Neuron (in vitro differentiated cells): ENCODE data around the gene RTL3.
"Not testable (repeated sequence)": the region's sequence is repeated elsewhere in the genome, so short reads cannot be mapped to it uniquely, and the experiment has no call there.

Experiments
- H2AFZ ChIP-seq: one replicate; pipeline ENCODE4 v1.6.1; 2013; ENCODE audit warnings: low read depth, mild to moderate bottlenecking, inconsistent platforms, low read length, moderate library complexity
- H3K27me3 ChIP-seq: one replicate; pipeline ENCODE4 v1.6.1; 2013; ENCODE audit warnings: low read length; ENCODE audit not compliant: insufficient read depth
- H3K36me3 ChIP-seq: one replicate; pipeline ENCODE4 v1.6.1; 2013; ENCODE audit warnings: low read length; ENCODE audit not compliant: insufficient read depth
- H3K4me1 ChIP-seq: one replicate; pipeline ENCODE4 v1.6.1; 2013; ENCODE audit warnings: low read length; ENCODE audit not compliant: insufficient read depth
- H3K4me3 ChIP-seq: 2 replicates; pipeline ENCODE4 v1.5.1; 2013; ENCODE audit warnings: mild to moderate bottlenecking, low read length, moderate library complexity
- H3K9me3 ChIP-seq: one replicate; pipeline ENCODE4 v1.6.1; 2013; ENCODE audit warnings: low read length

RTL3 gene

GRCh38 chrX:78653118-78653822 is 5.9 kb downstream of the RTL3 start:
- H3K36me3 ChIP-seq: no peaks in the 10 kb centered on the region
- H3K4me1 ChIP-seq: no peaks in the 10 kb centered on the region
- no peak overlapping the region for H2AFZ ChIP-seq
- no peaks in the 10 kb centered on the region for H3K27me3 ChIP-seq
- H3K9me3 ChIP-seq: no peaks in the 10 kb centered on the region
- H3K4me3 ChIP-seq: no peak overlapping the region

- Histone ChIP-seq H3K36me3 (no peaks in the 10 kb centered on the region), H3K4me3 (no peak overlapping the region), H3K27me3 (no peaks in the 10 kb centered on the region), H3K9me3 (no peaks in the 10 kb centered on the region), H3K4me1 (no peaks in the 10 kb centered on the region), H2AFZ (no peak overlapping the region)
These were observed 8.2 kb downstream of the RTL3 start for GRCh38 chrX:78650906-78651437.

- no peaks in the 10 kb centered on the region for H3K27me3 ChIP-seq
- H2AFZ ChIP-seq: no peak overlapping the region
- H3K36me3 ChIP-seq: no peaks in the 10 kb centered on the region
- H3K9me3 ChIP-seq: no peaks in the 10 kb centered on the region
- no peak overlapping the region for H3K4me3 ChIP-seq
- H3K4me1 ChIP-seq: no peaks in the 10 kb centered on the region
These were observed 15.3 kb downstream of the RTL3 start for GRCh38 chrX:78643874-78644273.

- no peaks in the 10 kb centered on the region for H3K36me3 ChIP-seq
- no peaks in the 10 kb centered on the region for H3K27me3 ChIP-seq
- no peaks in the 10 kb centered on the region for H3K4me1 ChIP-seq
- no peaks in the 10 kb centered on the region for H3K9me3 ChIP-seq
- no peak overlapping the region for H2AFZ ChIP-seq
- no peak overlapping the region for H3K4me3 ChIP-seq
These were observed 16.0 kb downstream of the RTL3 start for GRCh38 chrX:78643096-78643495.

- not testable (repeated sequence) for H3K4me3 ChIP-seq, H3K4me1 ChIP-seq, H3K9me3 ChIP-seq, H3K27me3 ChIP-seq, H3K36me3 ChIP-seq, H2AFZ ChIP-seq
These were observed 23.0 kb downstream of the RTL3 start for GRCh38 chrX:78636096-78636495.

GRCh38 chrX:78624962-78625909 is 33.9 kb downstream of the RTL3 start:
- Histone ChIP-seq H3K4me1 (no peaks in the 10 kb centered on the region), H3K9me3 (no peaks in the 10 kb centered on the region), H3K27me3 (no peaks in the 10 kb centered on the region), H2AFZ (no peak overlapping the region), H3K4me3 (no peak overlapping the region), H3K36me3 (no peaks in the 10 kb centered on the region)

GRCh38 chrX:78624426-78624825 is 34.7 kb downstream of the RTL3 start:
- no peak overlapping the region for H2AFZ ChIP-seq
- no peaks in the 10 kb centered on the region for H3K4me1 ChIP-seq
- no peaks in the 10 kb centered on the region for H3K27me3 ChIP-seq

GRCh38 chrX:78622831-78623230 is 36.3 kb downstream of the RTL3 start:
- Histone ChIP-seq H3K27me3 (no peaks in the 10 kb centered on the region), H3K4me3 (no peak overlapping the region), H2AFZ (no peak overlapping the region), H3K9me3 (no peaks in the 10 kb centered on the region), H3K4me1 (no peaks in the 10 kb centered on the region), H3K36me3 (no peaks in the 10 kb centered on the region)

More at GRCh38 chrX:78624426-78624825, 34.7 kb downstream of the RTL3 start:
- H3K4me3 ChIP-seq: no peak overlapping the region
- H3K36me3 ChIP-seq: no peaks in the 10 kb centered on the region
- H3K9me3 ChIP-seq: no peaks in the 10 kb centered on the region

GRCh38 chrX:78619834-78620233 is 39.3 kb downstream of the RTL3 start:
- H2AFZ ChIP-seq: no peak overlapping the region
- no peaks in the 10 kb centered on the region for H3K4me1 ChIP-seq
- H3K4me3 ChIP-seq: no peak overlapping the region
- H3K36me3 ChIP-seq: no peaks in the 10 kb centered on the region
- H3K27me3 ChIP-seq: no peaks in the 10 kb centered on the region
- H3K9me3 ChIP-seq: no peaks in the 10 kb centered on the region

GRCh38 chrX:78618987-78619386 is 40.1 kb downstream of the RTL3 start:
- Histone ChIP-seq H3K27me3 (no peaks in the 10 kb centered on the region), H3K36me3 (no peaks in the 10 kb centered on the region), H3K4me1 (no peaks in the 10 kb centered on the region), H3K9me3 (no peaks in the 10 kb centered on the region), H2AFZ (no peak overlapping the region), H3K4me3 (no peak overlapping the region)

- no peaks in the 10 kb centered on the region for H3K4me1 ChIP-seq
- H3K36me3 ChIP-seq: no peaks in the 10 kb centered on the region
- H2AFZ ChIP-seq: no peak overlapping the region
- H3K9me3 ChIP-seq: no peaks in the 10 kb centered on the region
- H3K27me3 ChIP-seq: no peaks in the 10 kb centered on the region
- H3K4me3 ChIP-seq: no peak overlapping the region
These were observed 44.9 kb downstream of the RTL3 start for GRCh38 chrX:78614264-78614663.
